Forelimb muscle (tissue), 1 donor: ENCODE data around the gene MTARC1. TPM values are rescaled to one million over a fixed set of nuclear protein-coding genes. Genes with fewer than 3 reads are reported as not detected.

Source experiments
- DNase-seq: peaks from one replicate; pipeline ENCODE4 v3.0.0-alpha.2; 2013; ENCODE audit warnings: low read depth
- polyA plus RNA-seq: library from polyadenylated mRNA; unstranded; fragments of 120-200 nt; gene quantifications from one replicate; pipeline ENCODE4 v1.2.1, GENCODE V29; 2013; ENCODE audit not compliant: insufficient read length

Gene MTARC1
- polyA plus RNA-seq, 1 donor = 4.5 TPM

DNA sequence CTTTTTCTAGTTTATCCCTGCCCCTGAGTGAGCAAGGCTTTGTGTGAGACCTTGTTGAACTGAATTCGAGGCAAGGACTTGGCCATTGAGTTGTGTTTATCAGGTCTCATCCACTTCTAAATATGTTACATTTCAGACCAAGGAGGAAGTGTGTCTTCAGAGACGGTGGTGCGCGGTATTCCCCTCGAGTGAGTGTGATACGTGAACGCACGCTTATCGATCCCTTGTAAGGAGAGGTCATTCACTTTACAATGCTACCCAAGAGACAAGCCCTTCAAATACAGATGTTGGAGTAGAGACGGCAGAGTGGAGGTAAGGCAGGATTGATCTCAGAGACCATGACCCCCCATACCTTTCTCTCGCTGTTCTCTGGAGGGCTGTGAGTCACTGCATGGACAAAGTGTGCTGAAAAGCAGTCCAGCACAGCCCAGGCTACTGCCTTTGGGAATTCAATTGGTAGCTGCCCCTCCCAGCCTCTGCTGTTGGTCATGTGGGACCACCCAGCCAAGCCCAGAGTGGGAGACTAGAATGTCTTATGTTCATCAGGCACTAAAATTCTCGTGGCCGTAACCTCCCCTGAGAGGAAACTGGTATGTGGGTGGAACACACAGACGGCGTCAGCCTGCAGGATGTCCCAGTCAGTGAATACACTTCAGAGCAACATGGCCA, 16.3 kb upstream of the MTARC1 start:
- DNase-seq = no peak

- DNase-seq = no peak
These were observed 13.9 kb upstream of the MTARC1 start for GRCh38 chr1:220772846-220773245.

- no peak for DNase-seq
These were observed 11.4 kb upstream of the MTARC1 start for GRCh38 chr1:220775240-220775853.

DNA sequence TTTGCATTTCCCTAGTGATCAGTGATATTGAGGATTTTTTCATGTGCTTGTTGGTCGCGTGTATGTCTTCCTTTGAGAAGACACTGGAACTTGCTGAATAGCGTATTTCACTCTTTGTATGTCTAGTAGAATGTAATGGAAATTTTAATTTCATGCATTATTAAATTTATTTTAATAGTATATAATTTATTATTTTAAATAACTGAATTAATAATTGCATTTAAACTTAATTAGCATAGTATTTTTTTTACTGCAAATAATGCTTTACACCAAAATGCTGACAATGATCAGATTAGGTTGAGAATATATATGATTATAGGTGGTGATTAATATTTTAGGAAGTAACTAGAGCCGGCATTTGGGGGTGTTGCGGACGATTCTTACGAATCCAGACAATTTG, 10.5 kb upstream of the MTARC1 start:
- DNase-seq = no peak

DNA sequence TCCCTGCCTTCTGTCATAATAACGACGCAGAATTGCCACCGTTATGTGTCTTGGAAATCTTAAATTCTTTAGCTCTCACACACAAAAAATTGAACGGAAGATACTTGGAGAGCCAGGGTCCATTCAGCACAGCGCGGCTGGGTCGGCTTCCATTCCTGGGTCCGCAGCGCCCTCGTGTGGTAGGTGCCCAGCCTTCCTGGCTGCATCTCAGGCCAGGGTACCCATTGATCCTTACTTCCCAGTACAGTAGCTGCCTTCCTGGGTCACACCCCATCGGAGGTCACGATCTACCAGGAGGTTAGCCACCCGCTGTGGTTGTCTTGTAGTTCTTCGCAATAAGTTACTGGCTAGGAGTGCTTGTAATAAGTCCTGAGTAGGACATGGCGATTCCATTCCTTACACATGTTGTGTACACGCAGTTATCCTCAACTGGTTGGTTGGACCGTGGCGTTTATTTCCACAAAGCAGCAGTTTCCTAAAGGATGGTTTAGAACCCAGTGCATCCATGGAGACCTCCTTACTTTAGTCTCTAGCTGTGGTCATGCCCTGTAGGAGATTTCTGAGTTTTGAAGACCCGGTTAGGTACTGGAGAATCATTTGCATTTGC, 9.9 kb upstream of the MTARC1 start:
- DNase-seq = no peak

GRCh38 chr1:220783453-220783852, 3.3 kb upstream of the MTARC1 start:
- no peak for DNase-seq

DNA sequence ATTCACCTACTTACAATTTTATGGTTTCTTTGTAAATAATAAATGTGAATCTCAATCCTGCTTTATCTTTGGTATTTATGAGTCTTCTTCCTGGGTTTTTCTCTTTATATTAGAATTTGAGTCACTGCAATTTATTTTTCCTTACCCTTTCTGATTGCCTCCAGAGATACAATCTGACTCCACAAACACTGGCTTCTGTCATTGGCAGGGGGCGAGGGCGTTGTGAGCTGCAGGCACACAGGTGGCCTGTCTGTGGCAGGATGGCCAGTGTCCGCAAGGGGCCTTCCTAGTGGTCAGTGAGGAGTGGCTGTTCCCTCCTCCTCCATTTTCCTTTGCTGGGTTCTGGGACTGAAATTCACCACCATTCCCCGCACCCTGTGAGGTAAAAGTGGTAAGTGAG, 2.0 kb upstream of the MTARC1 start:
- DNase-seq = no peak

GRCh38 chr1:220785166-220786056, 1.3 kb upstream of the MTARC1 start:
- no peak for DNase-seq

- no peak for DNase-seq
These were observed 716 bp upstream of the MTARC1 start for GRCh38 chr1:220786057-220786336.

- no peak for DNase-seq
These were observed 431 bp downstream of the MTARC1 start for GRCh38 chr1:220787069-220787619.

GRCh38 chr1:220788900-220789299, 2.2 kb downstream of the MTARC1 start:
- DNase-seq = no peak

GRCh38 chr1:220789532-220790147, 2.9 kb downstream of the MTARC1 start:
- no peak for DNase-seq

DNA sequence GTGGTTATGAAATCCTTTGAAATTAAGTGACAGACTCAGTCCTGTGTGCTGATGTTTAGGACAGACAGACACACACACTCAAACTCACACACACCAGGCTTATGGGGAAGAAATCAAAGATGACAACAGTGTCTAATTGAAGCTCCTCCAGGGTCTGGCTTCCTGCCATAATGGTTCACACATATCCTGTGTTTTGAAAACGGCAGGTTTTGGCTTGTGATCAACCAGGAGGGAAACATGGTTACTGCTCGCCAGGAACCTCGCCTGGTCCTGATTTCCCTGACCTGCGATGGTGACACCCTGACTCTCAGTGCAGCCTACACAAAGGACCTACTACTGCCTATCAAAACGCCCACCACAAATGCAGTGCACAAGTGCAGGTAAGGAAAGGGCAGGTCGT, 4.6 kb downstream of the MTARC1 start:
- no peak for DNase-seq

DNA sequence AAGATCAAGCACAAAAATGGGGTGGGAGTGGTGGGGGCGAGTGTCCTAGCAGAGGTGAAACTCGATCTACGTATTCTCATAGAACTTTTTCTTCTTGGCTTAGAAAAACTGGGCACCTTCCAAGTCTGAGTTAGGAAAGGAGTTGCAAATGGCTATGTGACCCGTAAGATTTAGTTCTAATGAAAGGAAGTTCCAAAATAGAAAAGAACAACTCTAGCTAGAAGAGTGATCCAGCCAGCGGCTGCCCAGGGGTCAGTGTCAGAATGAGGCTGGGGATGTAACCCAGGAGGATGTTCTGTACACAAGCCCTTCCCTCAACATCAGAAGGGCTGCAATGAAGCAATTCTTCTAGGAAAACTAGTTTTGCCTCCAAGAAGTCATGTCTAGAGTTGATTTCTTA, 5.2 kb downstream of the MTARC1 start:
- no peak for DNase-seq

GRCh38 chr1:220796530-220796929, 9.8 kb downstream of the MTARC1 start:
- DNase-seq = no peak

GRCh38 chr1:220797044-220797443, 10.3 kb downstream of the MTARC1 start:
- DNase-seq = no peak

DNA sequence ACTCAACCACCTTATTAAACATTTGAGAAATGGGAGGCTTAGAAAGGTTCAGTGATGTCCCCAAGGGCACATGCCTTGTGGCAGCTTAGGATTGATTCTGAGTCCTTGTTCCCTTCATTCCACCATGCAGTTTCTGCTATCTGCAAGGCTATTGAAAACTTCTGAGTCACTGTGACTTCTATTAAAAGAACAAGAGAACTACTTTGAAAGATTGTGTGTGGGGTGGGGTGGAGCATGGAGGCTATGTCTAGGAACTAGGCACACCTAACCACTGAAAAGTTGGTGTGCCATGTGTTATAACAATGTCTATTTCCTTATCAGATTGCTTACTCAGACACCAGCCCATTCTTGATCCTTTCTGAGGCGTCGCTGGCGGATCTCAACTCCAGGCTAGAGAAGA, 10.8 kb downstream of the MTARC1 start:
- DNase-seq = no peak

DNA sequence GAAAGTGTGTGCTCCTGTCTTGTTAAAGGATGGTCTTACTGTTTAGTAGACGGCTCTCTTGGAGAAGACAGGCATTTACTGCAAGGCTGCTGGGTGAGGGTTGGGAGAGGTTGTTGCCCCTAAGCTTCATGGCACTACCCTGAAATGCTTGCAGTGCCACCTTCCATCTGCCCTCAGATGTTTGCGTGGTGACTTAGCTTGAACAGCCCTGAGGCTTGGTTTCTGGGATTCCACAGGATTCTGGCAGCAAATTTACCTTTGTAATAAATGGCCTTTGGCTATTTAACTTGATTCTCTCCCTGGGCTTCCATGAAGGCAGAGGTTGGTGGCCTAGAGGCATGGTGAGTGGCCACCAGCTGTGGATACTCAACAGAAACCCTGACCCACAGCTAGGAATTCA, 11.6 kb downstream of the MTARC1 start:
- DNase-seq = no peak

DNA sequence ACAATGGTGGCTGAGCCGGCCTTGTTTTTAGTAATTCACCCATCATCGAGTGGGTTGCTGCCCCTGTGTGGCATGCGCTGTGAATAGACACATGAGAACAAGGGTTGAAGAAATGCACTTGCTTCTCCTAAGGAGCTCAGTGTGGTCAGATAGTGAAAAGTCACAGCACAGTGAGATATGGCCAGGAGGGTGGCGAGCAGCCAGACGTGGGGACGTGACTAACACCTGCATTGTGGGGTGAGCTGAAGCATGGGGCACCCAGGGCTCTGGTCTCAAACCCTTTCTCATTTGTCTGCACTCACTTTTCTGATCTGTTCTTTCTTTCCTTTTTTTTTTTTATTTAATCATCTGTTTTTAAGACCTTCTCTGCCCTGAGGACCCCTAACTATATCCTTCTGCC, 13.5 kb downstream of the MTARC1 start:
- no peak for DNase-seq

- DNase-seq = no peak
These were observed 16.9 kb downstream of the MTARC1 start for GRCh38 chr1:220803401-220804201.

- DNase-seq = no peak
These were observed 17.5 kb downstream of the MTARC1 start for GRCh38 chr1:220804202-220804586.
